NCI-H128 (cell line): Measurements from ENCODE around the gene CALML5.

ENCODE experiments used
- DNase-seq: peaks from one replicate; lab custom pipeline; 2025; ENCODE audit not compliant: unreplicated experiment; lab: John Stamatoyannopoulos, UW

Gene CALML5

GRCh38 chr10:5499493-5500140 lies at the start of gene CALML5:
CALML5 (minus strand) TSS chr10:5499570; CDS start chr10:5499438, 132 bp downstream.
- no peak for DNase-seq

- no peak for DNase-seq
Measured at GRCh38 chr10:5547931-5548660, 48.7 kb upstream of the CALML5 start.

- DNase-seq: no peak
Measured at GRCh38 chr10:5547681-5547930, 48.2 kb upstream of the CALML5 start.

- no peak for DNase-seq
Measured at GRCh38 chr10:5546891-5547680, 47.7 kb upstream of the CALML5 start.

GRCh38 chr10:5545778-5546710 lies 46.7 kb upstream of the CALML5 start:
- DNase-seq: no peak

- no peak for DNase-seq
Measured at GRCh38 chr10:5545426-5545777, 46.0 kb upstream of the CALML5 start.

GRCh38 chr10:5545011-5545410 lies 45.6 kb upstream of the CALML5 start:
- DNase-seq: no peak

GRCh38 chr10:5544216-5544805 lies 44.9 kb upstream of the CALML5 start:
- no peak for DNase-seq

GRCh38 chr10:5543623-5544022 lies 44.3 kb upstream of the CALML5 start:
- no peak for DNase-seq

GRCh38 chr10:5542100-5542499 lies 42.7 kb upstream of the CALML5 start:
- no peak for DNase-seq

- DNase-seq: no peak
Measured at GRCh38 chr10:5540891-5541290, 41.5 kb upstream of the CALML5 start.

- DNase-seq: no peak
Measured at GRCh38 chr10:5540080-5540479, 40.7 kb upstream of the CALML5 start.

GRCh38 chr10:5538892-5539651 lies 39.7 kb upstream of the CALML5 start:
- DNase-seq: no peak

GRCh38 chr10:5538446-5538845 lies 39.1 kb upstream of the CALML5 start:
- DNase-seq: no peak

GRCh38 chr10:5537684-5538083 lies 38.3 kb upstream of the CALML5 start:
- no peak for DNase-seq

- no peak for DNase-seq
Measured at GRCh38 chr10:5536486-5537081, 37.2 kb upstream of the CALML5 start.

GRCh38 chr10:5534880-5535856 lies 35.8 kb upstream of the CALML5 start:
- no peak for DNase-seq

GRCh38 chr10:5534051-5534821 lies 34.9 kb upstream of the CALML5 start:
- no peak for DNase-seq
